Measurements from ENCODE around the gene HNRNPH2.

The HNRNPH2 gene

GRCh38 chrX:101450085-101450484 lies 42.1 kb downstream of the HNRNPH2 start:
- Histone ChIP-seq H4K20me1 (no peaks in the 10 kb centered on the region), H3K4me2 (no peak overlapping the region), H3K4me1 (peaks cover 0 to 31% (median 0%) of the 10 kb centered on the region in 10 experiments; a peak in 6 of 20 replicates), H3K27me3 (no peaks in the 10 kb centered on the region), H3K36me3 (peaks cover 0 to 5% (median 0%) of the 10 kb centered on the region in 11 experiments; a peak in 1 of 22 replicates), H3K27ac (no peak overlapping the region), H3K4me3 (no peak overlapping the region), H3K9ac (no peak overlapping the region), H3K9me3 (replicated peaks in 1 of 11) (peaks cover 0 to 20% (median 12%) of the 10 kb centered on the region in 11 experiments; a peak in 11 of 22 replicates)
- no peak for TF ChIP-seq Cebpa-rat (IDR thresholded peaks at IDR 0.05)

DNA sequence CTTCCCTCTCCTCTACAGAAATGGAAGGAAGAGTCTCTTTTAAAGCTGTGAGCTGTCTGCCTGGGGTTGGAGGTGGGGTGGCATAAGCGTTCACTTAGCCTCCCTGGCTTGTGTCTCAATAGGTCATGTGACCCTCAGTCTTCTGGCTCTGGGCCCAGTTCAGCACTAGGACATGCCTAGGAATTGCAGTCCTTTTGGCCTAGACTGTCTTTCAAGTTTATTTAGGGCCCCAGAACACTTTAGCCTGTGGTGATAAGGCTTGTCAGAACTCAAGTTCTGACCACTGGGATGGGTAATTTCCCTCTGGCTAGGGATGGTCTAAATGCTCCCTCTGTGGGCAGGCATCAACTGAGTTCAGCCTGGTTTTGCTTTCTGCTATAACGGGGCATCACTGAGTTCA lies 42.9 kb downstream of the HNRNPH2 start:
- Histone ChIP-seq H3K4me3 (no peak overlapping the region), H3K9me3 (replicated peaks in 1 of 11) (peaks cover 0 to 20% (median 12%) of the 10 kb centered on the region in 11 experiments; a peak in 11 of 22 replicates), H3K27me3 (no peaks in the 10 kb centered on the region), H3K4me2 (no peak overlapping the region), H3K27ac (no peak overlapping the region), H3K4me1 (peaks cover 0 to 22% (median 0%) of the 10 kb centered on the region in 10 experiments; a peak in 5 of 20 replicates), H4K20me1 (no peaks in the 10 kb centered on the region), H3K9ac (no peak overlapping the region), H3K36me3 (peaks cover 0 to 5% (median 0%) of the 10 kb centered on the region in 11 experiments; a peak in 1 of 22 replicates)
- no peak for TF ChIP-seq Cebpa-rat (IDR thresholded peaks at IDR 0.05)

- H3K9me3 ChIP-seq (replicated peaks in 1 of 11): peaks cover 0 to 20% (median 12%) of the 10 kb centered on the region in 11 experiments; a peak in 11 of 22 replicates
- peak overlapping the region in 2 of 11 experiments; percentile 7 to 30; a peak in 2 of 22 replicates for H3K27ac ChIP-seq
- no peaks in the 10 kb centered on the region for H3K27me3 ChIP-seq
- no peak for TF ChIP-seq Cebpa-rat (IDR thresholded peaks at IDR 0.05)
- peaks cover 0 to 15% (median 0%) of the 10 kb centered on the region in 10 experiments; a peak in 4 of 20 replicates for H3K4me1 ChIP-seq
- H3K4me2 ChIP-seq: peak overlapping the region in 2 of 11 experiments; percentile 41 to 55; a peak in 3 of 22 replicates
- no peaks in the 10 kb centered on the region for H4K20me1 ChIP-seq
- peaks cover 0 to 5% (median 0%) of the 10 kb centered on the region in 11 experiments; a peak in 1 of 22 replicates for H3K36me3 ChIP-seq
- no peak overlapping the region for H3K9ac ChIP-seq
- H3K4me3 ChIP-seq: no peak overlapping the region
These were observed 44.0 kb downstream of the HNRNPH2 start for GRCh38 chrX:101452056-101452455.

GRCh38 chrX:101460669-101461068 lies 52.6 kb downstream of the HNRNPH2 start:
- no peak overlapping the region for H3K27ac ChIP-seq
- no peak overlapping the region for H3K4me2 ChIP-seq
- H3K27me3 ChIP-seq: no peaks in the 10 kb centered on the region
- no peaks in the 10 kb centered on the region for H3K9me3 ChIP-seq (replicated peaks in 1 of 11)
- no peak overlapping the region for H3K4me3 ChIP-seq
- no peaks in the 10 kb centered on the region for H3K4me1 ChIP-seq
- no peaks in the 10 kb centered on the region for H3K36me3 ChIP-seq
- no peaks in the 10 kb centered on the region for H4K20me1 ChIP-seq
- TF ChIP-seq Cebpa-rat (IDR thresholded peaks at IDR 0.05): no peak
- no peak overlapping the region for H3K9ac ChIP-seq

DNA sequence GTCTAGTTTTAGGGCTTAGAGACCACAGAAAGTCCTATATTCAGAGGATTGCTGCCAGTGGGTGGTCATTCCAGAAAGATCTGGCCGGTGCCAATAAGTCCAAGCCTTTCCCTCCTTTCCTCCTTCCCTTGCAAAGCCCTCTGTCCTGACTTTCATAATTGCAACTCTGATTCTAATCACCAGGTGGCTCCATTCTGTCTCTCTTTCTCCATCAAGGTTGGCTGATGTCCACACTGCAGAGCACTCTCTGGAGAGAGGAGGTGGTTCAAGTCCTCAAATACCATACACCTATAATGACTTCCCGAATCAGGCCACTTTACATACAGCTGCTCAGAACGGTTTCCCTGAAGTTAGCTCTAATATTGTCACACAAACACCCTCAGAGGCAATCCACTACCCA lies 54.9 kb downstream of the HNRNPH2 start:
- TF ChIP-seq Cebpa-rat (IDR thresholded peaks at IDR 0.05): no peak
- no peak overlapping the region for H3K9ac ChIP-seq
- no peaks in the 10 kb centered on the region for H4K20me1 ChIP-seq

More for the DNA sequence above, 54.9 kb downstream of the HNRNPH2 start:
- Histone ChIP-seq H3K27me3 (no peaks in the 10 kb centered on the region), H3K4me2 (no peak overlapping the region), H3K27ac (no peak overlapping the region), H3K9me3 (replicated peaks in 1 of 11) (no peaks in the 10 kb centered on the region), H3K4me3 (no peak overlapping the region), H3K36me3 (no peaks in the 10 kb centered on the region), H3K4me1 (no peaks in the 10 kb centered on the region)
